VCaP (cell line): ENCODE measurements around the gene CCBE1.

Experiments used
- H3K27ac ChIP-seq: fragments of 450-650 bp; 2 replicates; pipeline ENCODE4 v1.5.1; 2017
- TF ChIP-seq, protein P1 (sequence below): fragments of 450-650 bp; conservative IDR thresholded peaks from 2 replicates; pipeline ENCODE4 v1.5.1; 2017; ENCODE audit warnings: mild to moderate bottlenecking, moderate library complexity

Gene CCBE1

DNA sequence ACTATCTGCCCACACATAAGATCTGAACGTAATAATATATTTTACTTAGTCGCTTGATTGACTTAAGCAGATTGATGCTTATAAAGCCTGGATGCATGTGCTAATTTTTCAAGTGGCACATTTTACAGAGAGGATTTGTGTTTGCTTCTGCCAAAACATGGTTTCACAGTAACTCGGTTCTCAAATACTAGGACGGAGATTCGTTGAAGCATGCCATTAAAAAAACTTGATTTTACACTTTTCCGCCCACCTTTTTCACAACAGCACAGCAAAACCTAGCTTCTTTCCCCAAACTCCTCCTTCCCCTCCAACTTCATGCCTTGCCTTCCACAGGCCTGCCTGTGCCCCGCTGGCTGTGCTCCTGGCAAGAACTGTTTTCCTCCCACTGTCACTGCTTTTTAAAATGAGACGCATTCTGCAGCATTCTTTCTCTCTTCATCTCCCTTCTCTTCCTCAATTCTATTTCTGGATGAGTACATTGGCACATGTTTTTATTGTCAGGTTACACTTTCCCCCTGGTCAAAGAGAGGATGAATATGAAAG, 283.0 kb downstream of the CCBE1 start:
- TF ChIP-seq, protein P1, sequence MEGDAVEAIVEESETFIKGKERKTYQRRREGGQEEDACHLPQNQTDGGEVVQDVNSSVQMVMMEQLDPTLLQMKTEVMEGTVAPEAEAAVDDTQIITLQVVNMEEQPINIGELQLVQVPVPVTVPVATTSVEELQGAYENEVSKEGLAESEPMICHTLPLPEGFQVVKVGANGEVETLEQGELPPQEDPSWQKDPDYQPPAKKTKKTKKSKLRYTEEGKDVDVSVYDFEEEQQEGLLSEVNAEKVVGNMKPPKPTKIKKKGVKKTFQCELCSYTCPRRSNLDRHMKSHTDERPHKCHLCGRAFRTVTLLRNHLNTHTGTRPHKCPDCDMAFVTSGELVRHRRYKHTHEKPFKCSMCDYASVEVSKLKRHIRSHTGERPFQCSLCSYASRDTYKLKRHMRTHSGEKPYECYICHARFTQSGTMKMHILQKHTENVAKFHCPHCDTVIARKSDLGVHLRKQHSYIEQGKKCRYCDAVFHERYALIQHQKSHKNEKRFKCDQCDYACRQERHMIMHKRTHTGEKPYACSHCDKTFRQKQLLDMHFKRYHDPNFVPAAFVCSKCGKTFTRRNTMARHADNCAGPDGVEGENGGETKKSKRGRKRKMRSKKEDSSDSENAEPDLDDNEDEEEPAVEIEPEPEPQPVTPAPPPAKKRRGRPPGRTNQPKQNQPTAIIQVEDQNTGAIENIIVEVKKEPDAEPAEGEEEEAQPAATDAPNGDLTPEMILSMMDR = no peak

DNA sequence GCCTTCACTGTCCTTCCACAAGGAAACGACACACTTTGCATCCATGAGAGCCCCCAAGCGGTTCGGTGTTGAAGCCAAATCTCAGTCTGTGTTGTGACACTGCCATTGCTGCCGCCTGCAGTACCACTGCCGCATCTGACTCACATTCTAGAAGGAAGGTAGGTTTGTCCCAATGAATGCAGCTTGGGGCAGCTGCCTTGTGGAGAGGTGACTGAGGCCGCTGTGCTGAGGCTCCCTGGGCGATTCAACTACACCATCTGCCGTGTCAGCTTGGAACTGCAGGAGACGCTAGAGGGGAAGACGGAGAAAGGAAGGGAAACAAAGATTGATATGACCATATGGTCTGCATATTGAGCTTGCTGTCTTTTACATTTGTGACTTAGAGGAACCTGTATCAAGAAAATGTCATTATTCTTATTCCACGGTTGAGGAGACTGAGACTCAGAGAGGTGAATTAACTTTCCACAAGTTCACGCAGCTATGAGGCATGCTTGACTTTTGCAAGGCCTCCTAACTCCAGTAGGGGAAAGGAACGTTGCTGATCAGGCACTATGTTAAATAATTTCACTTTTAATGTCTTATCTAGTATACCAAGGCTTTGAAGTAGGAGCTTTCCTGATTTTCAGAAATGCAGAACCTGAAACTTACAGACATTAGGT, 294.7 kb downstream of the CCBE1 start:
- H3K27ac ChIP-seq = no peak overlapping the region
- TF ChIP-seq, protein P1 = peak; percentile 99

More for the DNA sequence above, 283.0 kb downstream of the CCBE1 start:
- no peak overlapping the region for H3K27ac ChIP-seq

DNA sequence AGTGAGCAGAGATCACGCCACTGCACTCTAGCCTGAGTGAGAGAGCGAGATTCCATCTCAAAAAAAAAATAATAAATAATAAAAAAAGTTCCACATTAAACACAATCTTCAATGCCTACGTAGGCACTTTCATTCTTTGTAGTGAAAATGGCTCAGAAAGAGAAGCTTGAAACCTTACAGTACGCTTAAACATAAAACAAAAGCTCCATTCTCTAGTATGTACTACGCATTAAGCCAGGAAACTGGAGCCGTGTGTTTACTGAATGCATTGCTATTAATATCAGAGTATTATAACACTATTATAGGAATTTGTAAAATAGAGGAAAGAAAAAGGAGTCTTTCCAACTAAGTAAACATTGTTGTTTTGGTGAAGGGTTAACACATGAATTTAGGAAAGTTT, 296.8 kb downstream of the CCBE1 start:
- no peak overlapping the region for H3K27ac ChIP-seq
- TF ChIP-seq, protein P1 = no peak

DNA sequence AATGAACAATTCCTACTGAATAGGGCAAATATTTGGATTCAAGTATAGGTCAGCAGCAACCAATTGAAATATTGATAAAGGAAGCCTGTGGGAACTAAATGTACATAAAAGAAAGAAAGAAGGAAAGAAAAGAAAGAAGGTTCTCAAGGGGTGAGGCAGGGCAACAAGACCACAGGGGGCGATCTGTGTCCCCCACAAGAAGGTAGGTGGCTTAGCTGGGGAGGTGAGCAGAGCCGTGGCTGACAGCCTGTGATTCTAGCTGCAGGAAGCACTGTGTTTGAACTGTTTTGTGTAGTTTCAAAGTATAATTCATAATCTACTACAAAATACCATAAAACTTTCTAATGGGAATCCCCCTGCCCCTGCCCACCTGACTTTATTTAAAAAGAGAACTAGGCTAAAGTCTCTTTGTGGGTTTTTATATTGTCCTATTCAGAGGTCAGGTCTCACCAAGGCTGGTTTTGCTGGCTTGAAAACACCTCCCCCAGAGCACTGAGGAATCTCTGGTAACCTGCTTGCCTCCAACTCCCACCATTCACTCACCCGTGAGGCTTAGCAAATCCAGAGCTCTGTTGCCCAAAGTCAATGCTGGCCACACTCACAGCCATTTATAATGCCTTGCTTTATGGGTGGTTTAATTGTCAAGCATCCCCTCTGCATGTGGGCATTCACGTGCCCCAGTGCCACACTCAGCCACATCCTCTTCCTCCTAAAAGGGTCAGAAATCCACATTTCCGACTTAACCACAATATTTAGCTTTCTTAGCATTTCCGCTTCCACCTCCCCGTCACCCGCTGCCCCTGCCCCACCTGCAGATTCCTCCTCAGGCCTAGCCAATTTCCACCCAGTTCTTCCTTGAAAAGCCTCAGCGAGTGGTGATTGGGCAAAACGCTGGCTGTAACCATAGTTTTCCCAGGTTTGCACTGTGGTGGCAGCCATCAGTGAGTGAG, 301.7 kb downstream of the CCBE1 start:
- no peak overlapping the region for H3K27ac ChIP-seq
- TF ChIP-seq, protein P1 = no peak

DNA sequence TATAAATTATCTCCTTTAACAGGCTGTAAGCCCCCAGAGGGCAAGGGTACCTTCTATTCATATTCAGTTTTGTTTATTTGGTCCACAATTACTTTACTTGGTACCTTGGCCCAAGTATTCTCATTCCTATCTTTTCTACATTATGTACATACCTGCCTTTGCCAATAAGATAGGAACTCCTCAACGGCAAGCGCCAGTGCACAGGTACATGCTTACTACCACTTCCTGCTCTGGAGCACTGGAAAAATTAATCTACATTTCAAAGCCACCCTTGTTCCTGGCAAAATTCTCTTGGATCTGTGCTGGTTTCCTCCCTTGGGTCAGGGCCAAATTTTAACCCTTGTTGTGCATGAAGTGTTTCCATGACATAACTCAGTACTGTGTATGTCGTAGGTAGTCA, 303.8 kb downstream of the CCBE1 start:
- no peak overlapping the region for H3K27ac ChIP-seq
- TF ChIP-seq, protein P1 = no peak

DNA sequence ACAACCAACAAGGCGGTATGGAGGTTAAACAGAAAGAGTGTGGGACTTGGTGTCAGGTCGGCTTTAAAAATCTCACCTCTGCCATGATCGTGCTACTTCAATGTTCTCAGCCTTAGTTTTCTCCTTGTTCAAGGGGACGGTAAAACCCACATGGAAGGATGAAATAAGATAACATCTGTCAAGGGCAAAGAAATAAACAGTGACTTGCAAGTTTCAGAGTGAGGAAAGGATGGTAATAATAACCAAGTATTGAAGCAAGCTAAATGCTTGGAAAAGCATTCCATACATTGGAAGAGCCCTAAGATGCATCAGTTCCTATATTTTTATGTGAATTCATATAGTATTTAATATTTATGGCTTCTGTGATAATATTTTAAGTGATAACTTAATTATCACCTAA, 308.4 kb downstream of the CCBE1 start:
- H3K27ac ChIP-seq = no peak overlapping the region
- TF ChIP-seq, protein P1 = no peak
